Stimulated activated CD8-positive, alpha-beta memory T cell treated with anti-CD3 and anti-CD28 coated beads, Interleukin-7, amount 100 ng/mL, for 24 hours (primary cell): ENCODE data around the gene ANKS1A.
"Not testable (repeated sequence)": the region's sequence is repeated elsewhere in the genome, so short reads cannot be mapped to it uniquely, and the experiment has no call there.

ENCODE experiments used
- DNase-seq: peaks from one replicate; pipeline ENCODE4 v3.0.0-alpha.2; 2020; ENCODE audit warnings: low read depth

ANKS1A gene

GRCh38 chr6:35085359-35086281 is 196.6 kb downstream of the ANKS1A start:
- DNase-seq, result no peak

- DNase-seq, result no peak
Observed at GRCh38 chr6:35086282-35086632, 197.2 kb downstream of the ANKS1A start.

- DNase-seq, result no peak
Observed at GRCh38 chr6:35086636-35087360, 197.7 kb downstream of the ANKS1A start.

GRCh38 chr6:35087361-35088280 is 198.6 kb downstream of the ANKS1A start:
- no peak for DNase-seq

GRCh38 chr6:35088281-35089215 is 199.5 kb downstream of the ANKS1A start:
- no peak for DNase-seq

GRCh38 chr6:35089216-35089934 is 200.3 kb downstream of the ANKS1A start:
- DNase-seq, result no peak

- DNase-seq, result no peak
Observed at GRCh38 chr6:35089935-35090505, 201.0 kb downstream of the ANKS1A start.

GRCh38 chr6:35090734-35091133 is 201.7 kb downstream of the ANKS1A start:
- no peak for DNase-seq

GRCh38 chr6:35091346-35092083 is 202.5 kb downstream of the ANKS1A start:
- DNase-seq, result no peak

GRCh38 chr6:35092362-35093117 is 203.5 kb downstream of the ANKS1A start:
- no peak for DNase-seq

- no peak for DNase-seq
Observed at GRCh38 chr6:35093118-35093445, 204.0 kb downstream of the ANKS1A start.

GRCh38 chr6:35093783-35094182 is 204.7 kb downstream of the ANKS1A start:
- no peak for DNase-seq

- DNase-seq, result no peak
Observed at GRCh38 chr6:35094183-35094582, 205.1 kb downstream of the ANKS1A start.

GRCh38 chr6:35096129-35096862 is 207.2 kb downstream of the ANKS1A start:
- DNase-seq, result no peak

- DNase-seq, result no peak
Observed at GRCh38 chr6:35099116-35099515, 210.1 kb downstream of the ANKS1A start.

GRCh38 chr6:35105078-35105477 is 216.0 kb downstream of the ANKS1A start:
- DNase-seq, result no peak

- not testable (repeated sequence) for DNase-seq
Observed at GRCh38 chr6:35106061-35106460, 217.0 kb downstream of the ANKS1A start.

- DNase-seq, result not testable (repeated sequence)
Observed at GRCh38 chr6:35107208-35107607, 218.2 kb downstream of the ANKS1A start.
